DMS114 treated with DMSO at 0.1 percent for 48 hours (cell line): ENCODE results near the gene CRBN.

ENCODE experiments used
- DNase-seq: peaks from one replicate; lab custom pipeline; 2025; ENCODE audit not compliant: unreplicated experiment; lab: John Stamatoyannopoulos, UW

CRBN gene

GRCh38 chr3:3172627-3173026, 6.9 kb downstream of the CRBN start:
- DNase-seq: no peak

- DNase-seq: peak; percentile 10
Measured at GRCh38 chr3:3170998-3171397, 8.5 kb downstream of the CRBN start.

GRCh38 chr3:3165650-3166049, 13.8 kb downstream of the CRBN start:
- DNase-seq: no peak

GRCh38 chr3:3165241-3165640, 14.2 kb downstream of the CRBN start:
- no peak for DNase-seq

- DNase-seq: no peak
Measured at GRCh38 chr3:3160826-3161225, 18.7 kb downstream of the CRBN start.

- DNase-seq: no peak
Measured at GRCh38 chr3:3157484-3157883, 22.0 kb downstream of the CRBN start.

- no peak for DNase-seq
Measured at GRCh38 chr3:3154879-3155610, 24.4 kb downstream of the CRBN start.

- no peak for DNase-seq
Measured at GRCh38 chr3:3151513-3151912, 28.0 kb downstream of the CRBN start.

- DNase-seq: no peak
Measured at GRCh38 chr3:3149560-3149959, 29.9 kb downstream of the CRBN start.

GRCh38 chr3:3145831-3146230, 33.7 kb downstream of the CRBN start:
- no peak for DNase-seq

GRCh38 chr3:3141939-3142338, 37.6 kb downstream of the CRBN start:
- no peak for DNase-seq

GRCh38 chr3:3137526-3137925, 42.0 kb downstream of the CRBN start:
- DNase-seq: no peak

- DNase-seq: no peak
Measured at GRCh38 chr3:3134750-3135448, 44.6 kb downstream of the CRBN start.

GRCh38 chr3:3133500-3133899, 46.0 kb downstream of the CRBN start:
- no peak for DNase-seq

GRCh38 chr3:3129579-3129978, 49.9 kb downstream of the CRBN start:
- no peak for DNase-seq

GRCh38 chr3:3127432-3128010, 52.0 kb downstream of the CRBN start:
- DNase-seq: no peak

GRCh38 chr3:3126477-3127431, 52.7 kb downstream of the CRBN start, which contains the start of gene TRNT1:
TRNT1 (plus strand) TSS chr3:3126940; CDS start chr3:3129041, 2,101 bp downstream.
- peak; percentile 73 for DNase-seq

GRCh38 chr3:3125977-3126376, 53.5 kb downstream of the CRBN start:
- no peak for DNase-seq

- no peak for DNase-seq
Measured at GRCh38 chr3:3119393-3119851, 60.1 kb downstream of the CRBN start.

- DNase-seq: no peak
Measured at GRCh38 chr3:3117651-3118050, 61.8 kb downstream of the CRBN start.
